ENCODE measurements around the gene LYPD8. TPM values are rescaled to one million over a fixed set of nuclear protein-coding genes. Genes with fewer than 3 reads are reported as not detected.

LYPD8 gene
- total RNA-seq, 1 experiment from 2014 or later: 0.74 TPM

GRCh38 chr1:248793592-248793991, 38.0 kb upstream of the LYPD8 start:
- no peaks in the 10 kb centered on the region for H3K36me3 ChIP-seq (ENCODE audit: low read depth)
- ChIA-PET POLR2A (ENCODE audit: unreplicated experiment) (interaction anchor here (0.6 kb wide), 1 partner anchor 40 kb away, joined by 8 read pairs; no protein-coding TSS in a partner anchor), CTCF (no interaction called here)
- no peak for DNase-seq
- intact Hi-C loops (cut with micrococcal nuclease; ENCODE audit: unreplicated experiment): no loop called here
- no peaks in the 10 kb centered on the region for H4K20me1 ChIP-seq (ENCODE audit: insufficient read depth)
- TF ChIP-seq CTCF (conservative IDR thresholded peaks at IDR 0.05) (no peak), EZH2 (IDR thresholded peaks at IDR 0.05; ENCODE audit: low read depth) (no peak)
- H3K4me2 ChIP-seq: no peak overlapping the region
- no peak overlapping the region for H3K4me3 ChIP-seq
- no peaks in the 10 kb centered on the region for H3F3A ChIP-seq (ENCODE audit: insufficient read depth, low read depth)
- BruUV-seq (replicated peaks): no TSS peak
- no peaks in the 10 kb centered on the region for H3K79me2 ChIP-seq (ENCODE audit: low read depth)
- H3K27ac ChIP-seq: no peak overlapping the region
- no peaks in the 10 kb centered on the region for H3K9me2 ChIP-seq (ENCODE audit: insufficient read depth)
- peaks cover 32% of the 10 kb centered on the region; the same call in 1 of the 2 replicates for H3K27me3 ChIP-seq (ENCODE audit: insufficient read depth, low read depth)
- no peaks in the 10 kb centered on the region for H3K9me3 ChIP-seq (ENCODE audit: insufficient read depth, low read depth)
- H2AFZ ChIP-seq: no peak overlapping the region
- H3K4me1 ChIP-seq (replicated peaks; ENCODE audit: insufficient read depth): no peaks in the 10 kb centered on the region

- no peaks in the 10 kb centered on the region for H3K36me3 ChIP-seq (ENCODE audit: low read depth)
Measured at GRCh38 chr1:248792342-248792741, 36.8 kb upstream of the LYPD8 start.

GRCh38 chr1:248791010-248791409, 35.5 kb upstream of the LYPD8 start:
- ChIA-PET POLR2A (ENCODE audit: unreplicated experiment) (no interaction called here), CTCF (no interaction called here)
- intact Hi-C loops (cut with micrococcal nuclease; ENCODE audit: unreplicated experiment): no loop called here

More at GRCh38 chr1:248792342-248792741, 36.8 kb upstream of the LYPD8 start:
- Histone ChIP-seq H2AFZ (no peak overlapping the region), H3K9me3 (ENCODE audit: insufficient read depth, low read depth) (no peaks in the 10 kb centered on the region), H3K4me3 (no peak overlapping the region), H3K27ac (no peak overlapping the region), H3K9me2 (ENCODE audit: insufficient read depth) (no peaks in the 10 kb centered on the region), H4K20me1 (ENCODE audit: insufficient read depth) (no peaks in the 10 kb centered on the region), H3K79me2 (ENCODE audit: low read depth) (no peaks in the 10 kb centered on the region), H3K4me1 (replicated peaks; ENCODE audit: insufficient read depth) (no peaks in the 10 kb centered on the region), H3K4me2 (no peak overlapping the region), H3F3A (ENCODE audit: insufficient read depth, low read depth) (no peaks in the 10 kb centered on the region), H3K27me3 (ENCODE audit: insufficient read depth, low read depth) (peaks cover 24% of the 10 kb centered on the region; the same call in 1 of the 2 replicates)
- BruUV-seq (replicated peaks): no TSS peak
- POLR2A ChIA-PET (ENCODE audit: unreplicated experiment): no interaction called here
- intact Hi-C loops (cut with micrococcal nuclease; ENCODE audit: unreplicated experiment): no loop called here
- CTCF ChIA-PET: no interaction called here
- DNase-seq: no peak
- TF ChIP-seq CTCF (conservative IDR thresholded peaks at IDR 0.05): no peak
- TF ChIP-seq EZH2 (IDR thresholded peaks at IDR 0.05; ENCODE audit: low read depth): no peak

More at GRCh38 chr1:248791010-248791409, 35.5 kb upstream of the LYPD8 start:
- no peak overlapping the region for H3K4me2 ChIP-seq
- no peak overlapping the region for H2AFZ ChIP-seq
- no peaks in the 10 kb centered on the region for H3K9me2 ChIP-seq (ENCODE audit: insufficient read depth)
- H3K9me3 ChIP-seq (ENCODE audit: insufficient read depth, low read depth): no peaks in the 10 kb centered on the region
- no peaks in the 10 kb centered on the region for H3F3A ChIP-seq (ENCODE audit: insufficient read depth, low read depth)
- H3K4me1 ChIP-seq (replicated peaks; ENCODE audit: insufficient read depth): no peaks in the 10 kb centered on the region
- DNase-seq: no peak
- peaks cover 26% of the 10 kb centered on the region; the same call in 1 of the 2 replicates for H3K27me3 ChIP-seq (ENCODE audit: insufficient read depth, low read depth)
- H4K20me1 ChIP-seq (ENCODE audit: insufficient read depth): no peaks in the 10 kb centered on the region
- no peaks in the 10 kb centered on the region for H3K79me2 ChIP-seq (ENCODE audit: low read depth)
- H3K36me3 ChIP-seq (ENCODE audit: low read depth): no peaks in the 10 kb centered on the region
- TF ChIP-seq CTCF (conservative IDR thresholded peaks at IDR 0.05) (no peak), EZH2 (IDR thresholded peaks at IDR 0.05; ENCODE audit: low read depth) (no peak)
- no TSS peak for BruUV-seq (replicated peaks)
- H3K4me3 ChIP-seq: no peak overlapping the region
- no peak overlapping the region for H3K27ac ChIP-seq

Data from PC-9 (cell line).